ENCODE results near the gene MEGF11.
A peak's percentile ranks its signal among the peaks of the same experiment; 100 is the strongest.
"Not testable (repeated sequence)": the region's sequence is repeated elsewhere in the genome, so short reads cannot be mapped to it uniquely, and the experiment has no call there.

MEGF11 gene

GRCh38 chr15:65883571-65883970 lies 370.0 kb downstream of the MEGF11 start:
- DNase-seq (ENCODE audit: insufficient read length, low spot score), result no peak
- no peak for FAIRE-seq

DNA sequence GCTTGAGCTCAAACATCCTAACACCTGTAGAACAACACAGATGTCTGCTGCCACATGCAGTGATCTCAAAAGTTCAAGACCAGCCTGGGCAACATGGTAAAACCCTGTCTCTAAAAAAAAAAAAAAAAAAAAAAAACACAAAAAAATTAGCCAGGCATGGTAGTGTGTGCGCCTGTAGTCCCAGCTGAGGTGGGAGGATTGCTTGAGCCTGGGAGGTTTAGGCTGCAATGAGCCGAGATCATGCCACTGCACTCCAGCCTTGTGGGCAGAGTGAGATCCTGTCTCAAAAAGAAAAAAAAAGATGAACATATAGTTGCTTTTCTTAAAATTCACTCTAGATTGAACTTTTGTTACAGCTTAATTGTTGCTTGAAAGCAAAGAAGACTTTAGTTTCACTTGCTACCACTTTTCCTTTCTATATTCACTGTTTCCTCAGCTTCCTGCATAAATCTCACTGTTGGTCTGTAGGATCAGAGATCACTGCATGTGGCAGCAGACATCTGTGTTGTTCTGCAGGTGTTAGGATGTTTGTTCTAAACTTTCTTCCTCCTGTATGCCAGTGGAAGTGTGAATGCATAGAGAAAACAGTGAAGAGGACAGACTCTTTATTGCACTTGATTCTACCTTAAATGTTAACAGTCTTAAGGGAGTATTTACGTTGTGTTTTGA lies 371.6 kb downstream of the MEGF11 start:
- FAIRE-seq (no peak), DNase-seq (ENCODE audit: insufficient read length, low spot score) (no peak)

DNA sequence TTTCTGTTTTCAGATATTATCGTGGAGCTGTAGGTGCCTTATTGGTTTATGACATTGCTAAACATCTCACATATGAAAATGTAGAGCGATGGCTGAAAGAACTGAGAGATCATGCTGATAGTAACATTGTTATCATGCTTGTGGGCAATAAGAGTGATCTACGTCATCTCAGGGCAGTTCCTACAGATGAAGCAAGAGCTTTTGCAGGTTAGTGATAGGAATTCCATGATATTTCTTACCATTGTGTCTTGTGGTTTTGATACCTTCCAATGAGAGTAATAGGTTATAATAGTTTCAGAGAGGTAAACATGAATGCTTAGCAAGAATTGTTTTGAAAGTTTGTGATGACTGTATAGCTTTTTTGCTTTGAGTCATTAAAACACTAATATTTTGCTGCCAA lies 375.8 kb downstream of the MEGF11 start:
- FAIRE-seq (no peak), DNase-seq (ENCODE audit: insufficient read length, low spot score) (no peak)

DNA sequence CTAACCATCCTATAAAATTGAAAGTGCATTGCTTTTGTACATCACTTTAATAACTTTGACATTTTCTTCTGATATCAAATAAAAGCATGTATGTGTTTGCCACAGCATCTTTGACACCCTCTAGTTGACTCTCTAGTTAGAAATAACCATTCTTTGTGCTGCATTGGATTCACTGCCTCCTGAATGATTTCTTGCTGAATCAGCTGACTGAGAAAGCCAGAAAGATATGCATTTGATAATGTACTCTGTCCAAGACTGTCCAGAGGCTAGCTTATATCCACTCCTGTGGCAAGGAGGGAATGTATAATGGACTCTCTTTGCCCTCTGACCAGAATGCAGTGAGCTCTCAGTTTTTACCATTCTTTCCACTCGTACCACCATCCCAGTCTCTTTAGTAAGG lies 378.1 kb downstream of the MEGF11 start:
- DNase-seq (ENCODE audit: insufficient read length, low spot score) (no peak), FAIRE-seq (no peak)

DNA sequence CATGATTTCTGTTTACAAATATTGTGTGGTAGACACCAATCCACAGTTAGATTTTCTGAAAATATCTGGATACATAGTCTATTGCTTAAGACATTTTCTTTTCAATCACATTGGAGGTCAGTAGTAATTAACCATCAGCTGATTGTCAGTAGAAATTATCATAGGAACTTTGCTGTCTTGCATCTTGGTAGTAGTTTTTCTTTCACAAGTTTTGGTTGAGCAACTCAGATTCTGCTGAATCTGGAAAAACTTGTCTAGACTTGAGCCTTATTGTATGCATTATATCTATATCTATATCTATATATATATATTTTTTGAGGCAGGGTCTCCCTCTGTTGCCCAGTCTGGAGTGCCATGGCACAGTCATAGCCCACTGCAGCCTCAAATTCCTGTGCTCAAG lies 380.3 kb downstream of the MEGF11 start:
- FAIRE-seq (no peak), DNase-seq (ENCODE audit: insufficient read length, low spot score) (no peak)

- DNase-seq (ENCODE audit: insufficient read length, low spot score); FAIRE-seq: not testable (repeated sequence)
These were observed 381.0 kb downstream of the MEGF11 start for GRCh38 chr15:65872596-65872995.

DNA sequence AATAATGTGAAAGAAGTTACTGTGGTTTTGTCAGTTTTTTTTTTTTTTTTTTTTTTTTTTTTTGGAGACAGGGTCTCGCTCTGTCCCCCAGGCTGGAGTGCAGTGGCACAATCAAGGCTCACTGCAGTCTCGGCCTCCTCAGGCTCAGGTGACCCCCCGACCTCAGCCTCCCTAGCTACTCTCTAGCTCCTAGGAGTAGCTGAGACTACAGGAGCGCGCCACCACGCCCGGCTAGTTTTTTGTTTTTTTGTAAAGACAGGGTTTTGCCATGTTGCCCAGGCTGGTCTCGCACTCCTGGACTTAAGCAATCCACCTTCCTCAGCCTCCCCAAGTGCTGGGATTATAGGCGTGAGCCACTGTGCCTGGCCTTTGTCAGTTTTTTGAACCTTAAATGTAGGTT lies 381.7 kb downstream of the MEGF11 start:
- not testable (repeated sequence) for FAIRE-seq; DNase-seq (ENCODE audit: insufficient read length, low spot score)

DNA sequence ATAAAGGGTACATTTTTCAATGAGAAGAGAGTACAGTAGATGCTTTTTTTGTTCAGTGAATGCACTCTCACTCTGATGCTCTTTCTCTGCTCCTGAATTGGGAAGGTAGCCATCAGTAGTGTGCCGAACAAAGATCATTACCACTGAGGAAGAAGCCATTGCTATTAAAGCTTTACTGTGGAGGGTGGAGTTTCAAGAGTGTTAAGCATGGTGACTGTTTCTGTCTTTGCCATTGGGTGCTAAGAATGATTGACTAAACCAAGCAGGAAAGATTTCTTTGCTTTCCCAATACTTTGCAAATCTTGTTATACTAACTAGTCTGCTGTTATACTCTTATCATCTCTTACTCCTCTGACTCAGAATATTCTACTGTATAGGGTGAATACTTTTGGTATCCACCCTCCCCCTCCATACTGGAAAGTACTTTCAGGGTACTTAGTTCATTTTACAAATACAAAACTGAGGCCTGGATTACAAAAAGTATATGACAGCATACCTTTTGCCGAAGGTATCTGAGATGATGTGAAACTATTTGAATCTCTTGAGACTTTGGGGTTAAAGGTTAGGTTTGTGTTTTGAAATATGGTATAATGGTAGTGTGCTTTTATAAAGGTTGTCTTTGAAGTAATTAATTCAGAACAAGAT lies 382.5 kb downstream of the MEGF11 start:
- no peak for FAIRE-seq

GRCh38 chr15:65869954-65870871 lies 383.3 kb downstream of the MEGF11 start:
- peak; percentile 13 for DNase-seq (ENCODE audit: insufficient read length, low spot score)

More for the DNA sequence above, 382.5 kb downstream of the MEGF11 start:
- DNase-seq (ENCODE audit: insufficient read length, low spot score), result no peak

GRCh38 chr15:65869126-65869953 lies 384.2 kb downstream of the MEGF11 start, which contains the start of gene RAB11A:
RAB11A (plus strand) TSS chr15:65869491; CDS start chr15:65869586, 95 bp downstream.
- no peak for FAIRE-seq

More at GRCh38 chr15:65869954-65870871, 383.3 kb downstream of the MEGF11 start:
- FAIRE-seq, result no peak

DNA sequence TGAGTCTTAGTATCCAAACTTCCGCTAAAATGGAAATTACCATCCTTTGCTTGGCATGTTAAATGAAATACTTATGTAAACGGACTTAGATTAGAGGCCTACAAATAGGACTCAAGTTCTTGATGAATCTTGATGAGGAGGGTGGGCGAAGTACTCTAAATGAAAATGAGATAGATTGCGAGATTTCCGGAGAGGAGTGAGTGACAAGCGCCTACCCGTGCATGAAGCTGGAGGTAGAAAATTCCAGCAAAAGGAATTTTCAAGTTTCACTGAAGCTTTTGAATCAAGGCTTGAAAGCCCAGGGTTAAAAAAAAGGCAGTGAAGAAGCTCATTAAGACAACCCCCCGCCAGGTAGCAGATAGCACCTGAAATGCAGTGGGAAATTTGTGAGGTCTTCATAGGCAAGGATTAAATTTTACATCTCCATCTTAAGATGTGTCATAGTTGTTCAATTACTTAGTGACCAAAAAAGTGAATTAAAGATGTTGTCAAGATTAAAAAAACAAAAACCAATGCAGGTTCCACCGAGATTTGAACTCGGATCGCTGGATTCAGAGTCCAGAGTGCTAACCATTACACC lies 384.9 kb downstream of the MEGF11 start:
- no peak for DNase-seq (ENCODE audit: insufficient read length, low spot score)
- FAIRE-seq, result no peak

More at GRCh38 chr15:65869126-65869953, 384.2 kb downstream of the MEGF11 start, which contains the start of gene RAB11A:
- peak; percentile 94 for DNase-seq (ENCODE audit: insufficient read length, low spot score)

- FAIRE-seq; DNase-seq (ENCODE audit: insufficient read length, low spot score): not testable (repeated sequence)
These were observed 385.6 kb downstream of the MEGF11 start for GRCh38 chr15:65867933-65868332.

GRCh38 chr15:65867244-65867643 lies 386.3 kb downstream of the MEGF11 start:
- no peak for DNase-seq (ENCODE audit: insufficient read length, low spot score)
- FAIRE-seq, result no peak

DNA sequence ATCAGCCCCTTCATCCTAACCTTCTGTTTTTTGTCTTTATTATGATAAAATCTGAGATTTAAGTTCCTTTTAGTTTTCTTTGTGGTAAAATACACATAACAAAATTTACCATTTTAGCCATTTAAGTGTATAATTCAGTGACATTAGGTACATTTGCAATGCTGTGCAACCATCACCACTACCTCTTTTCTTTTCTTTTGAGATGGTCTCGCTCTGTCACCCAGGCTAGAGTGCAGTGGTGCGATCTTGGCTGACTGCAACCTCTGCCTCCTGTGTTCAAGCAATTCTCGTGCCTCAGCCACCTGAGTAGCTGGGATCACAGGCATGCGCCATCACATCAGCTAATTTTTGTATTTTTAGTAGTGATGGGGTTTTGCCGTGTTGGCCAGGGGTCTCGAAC lies 390.4 kb downstream of the MEGF11 start:
- FAIRE-seq (no peak), DNase-seq (ENCODE audit: insufficient read length, low spot score) (no peak)

DNA sequence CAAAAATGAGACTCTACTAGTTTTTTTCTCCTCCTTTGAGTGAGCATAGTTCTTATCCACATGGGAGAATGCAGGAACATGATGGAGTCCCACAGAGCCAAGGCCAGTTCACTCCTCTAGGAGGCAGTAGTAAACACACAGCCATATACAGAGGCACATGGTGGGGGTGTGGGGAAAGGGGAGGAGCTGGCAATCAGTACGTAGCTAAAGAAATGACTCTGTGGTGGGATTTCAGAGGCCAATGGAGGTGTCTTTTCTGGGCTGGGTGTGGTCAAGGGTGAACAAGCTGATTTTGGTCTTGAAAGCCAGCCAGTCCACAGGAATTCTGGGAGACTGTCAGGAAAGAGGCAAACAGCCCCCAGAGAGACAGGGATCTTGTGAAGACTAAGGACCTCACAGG lies 390.9 kb downstream of the MEGF11 start:
- DNase-seq (ENCODE audit: insufficient read length, low spot score) (peak; percentile 62), FAIRE-seq (no peak)

DNA sequence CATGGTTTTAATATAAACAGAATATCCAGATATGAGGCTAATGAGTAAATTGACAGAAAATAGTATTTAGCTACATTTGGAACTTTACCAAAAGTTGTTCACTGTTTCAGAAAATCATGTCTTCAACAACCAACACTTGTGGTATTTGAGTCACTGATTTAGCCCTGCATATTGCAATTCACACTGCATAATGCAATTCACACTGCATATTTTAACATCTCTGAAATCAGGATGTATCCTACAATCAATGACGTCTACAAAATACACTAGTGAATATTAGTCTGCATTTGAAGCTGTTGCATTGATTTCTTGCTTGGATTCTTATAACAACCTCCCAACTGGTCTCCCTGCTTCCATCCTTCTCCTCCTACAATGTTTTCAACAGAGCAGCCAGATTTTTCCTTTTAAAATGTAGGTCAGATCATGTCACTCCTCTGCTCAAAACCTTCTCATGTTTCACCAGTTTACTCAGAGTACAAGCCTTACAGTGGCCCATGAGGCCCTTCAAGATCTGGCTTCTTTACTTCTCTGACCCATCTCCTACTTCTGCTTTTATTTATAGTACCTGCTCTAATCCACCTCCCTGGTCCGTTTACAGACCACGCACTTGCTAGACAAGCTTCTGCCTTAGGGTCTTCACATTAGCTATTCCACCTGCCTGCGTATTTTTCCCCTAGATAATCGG lies 395.7 kb downstream of the MEGF11 start:
- FAIRE-seq (no peak), DNase-seq (ENCODE audit: insufficient read length, low spot score) (no peak)

GRCh38 chr15:65856821-65857455 lies 396.6 kb downstream of the MEGF11 start:
- FAIRE-seq (no peak), DNase-seq (ENCODE audit: insufficient read length, low spot score) (peak; percentile 45)

DNA sequence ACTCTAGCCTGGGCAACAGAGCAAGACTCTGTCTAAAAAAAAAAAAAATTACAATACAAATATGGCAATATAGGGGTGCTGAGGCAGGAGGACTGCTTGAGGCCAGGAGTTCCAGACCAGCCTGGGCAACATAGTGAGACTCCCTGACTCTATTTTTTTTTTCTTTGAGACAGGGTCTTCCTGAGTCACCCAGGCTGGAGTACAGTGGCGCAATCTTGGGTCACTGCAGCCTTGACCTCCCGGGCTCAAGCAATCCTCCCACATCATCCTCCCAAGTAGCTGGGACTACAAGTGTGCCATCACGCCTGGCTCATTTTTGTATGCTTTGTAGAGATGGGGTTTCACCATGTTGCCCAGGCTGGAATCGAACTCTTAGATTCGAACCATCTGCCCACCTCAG lies 401.6 kb downstream of the MEGF11 start:
- FAIRE-seq (no peak), DNase-seq (ENCODE audit: insufficient read length, low spot score) (no peak)

GRCh38 chr15:65847989-65848388 lies 405.6 kb downstream of the MEGF11 start:
- no peak for FAIRE-seq

More at GRCh38 chr15:65847989-65848388, 405.6 kb downstream of the MEGF11 start:
- DNase-seq (ENCODE audit: insufficient read length, low spot score), result no peak
